ENCODE measurements around the gene PHC1. TPM values are rescaled to one million over a fixed set of nuclear protein-coding genes. Genes with fewer than 3 reads are reported as not detected.
"Not testable (repeated sequence)": the region's sequence is repeated elsewhere in the genome, so short reads cannot be mapped to it uniquely, and the experiment has no call there.

PHC1 gene
- total RNA-seq, 2 experiments from 2014 or later: 14.6 to 17.7 TPM

DNA sequence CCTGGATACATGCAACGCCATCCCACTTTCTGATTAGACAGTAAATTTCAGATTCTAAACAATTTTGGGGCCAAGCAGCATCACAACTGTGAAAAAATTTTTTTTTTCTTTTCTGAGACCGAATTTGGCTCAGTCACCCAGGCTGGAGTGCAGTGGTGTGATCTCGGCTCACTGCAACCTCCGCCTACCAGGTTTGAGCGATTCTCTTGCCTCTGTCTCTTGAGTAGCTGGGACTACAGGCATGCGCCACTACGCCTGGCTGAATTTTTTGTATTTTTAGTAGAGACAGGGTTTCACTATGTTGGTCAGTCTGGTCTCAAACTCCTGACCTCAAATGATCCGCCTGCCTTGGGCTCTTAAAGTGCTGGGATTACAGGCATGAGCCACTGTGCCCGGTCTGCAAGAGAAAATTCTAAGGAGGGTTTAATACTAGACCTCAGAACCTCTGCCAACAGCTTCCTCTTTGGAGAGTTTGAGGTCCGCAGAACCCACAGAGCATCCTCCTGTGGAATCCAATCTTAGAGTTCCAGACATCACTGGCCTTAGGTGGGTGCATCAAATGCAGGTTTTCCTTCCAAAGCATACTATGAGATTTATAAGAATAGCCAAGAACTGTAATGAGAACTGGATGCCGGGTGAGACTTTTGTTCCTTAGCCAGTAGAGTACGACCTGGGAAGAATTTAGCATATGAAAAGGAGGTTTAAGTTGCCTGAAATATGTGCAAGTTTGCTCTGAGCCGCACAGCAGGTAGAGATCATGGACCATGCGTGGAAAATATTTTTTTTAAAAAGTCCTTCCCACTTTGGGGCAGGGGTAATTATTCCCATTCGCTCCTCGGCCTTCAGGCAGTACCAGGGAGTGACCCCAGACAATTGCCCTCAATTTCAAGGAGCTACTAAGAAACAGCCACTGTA, 7.8 kb upstream of the PHC1 start:
- ChIA-PET POLR2A (no interaction called here), CTCF (no interaction called here)

DNA sequence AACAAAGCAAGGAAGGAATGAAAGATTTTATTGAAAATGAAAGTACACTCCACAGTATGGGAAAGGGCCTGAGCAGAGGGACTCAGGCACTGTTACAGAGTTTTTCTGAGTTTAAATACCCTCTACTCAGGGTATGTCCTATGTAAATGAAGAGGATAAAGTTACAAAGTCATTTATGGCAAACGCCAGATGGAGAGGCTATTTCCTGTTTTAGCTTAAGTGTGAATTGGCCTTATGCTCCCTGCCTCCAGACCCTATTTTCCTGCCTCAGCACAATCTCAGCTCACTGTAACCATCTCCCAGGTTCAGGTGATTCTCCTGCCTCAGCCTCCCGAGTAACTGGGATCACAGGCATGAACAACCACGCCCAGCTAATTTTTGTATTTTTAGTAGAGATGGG, 6.8 kb upstream of the PHC1 start:
- ChIA-PET POLR2A (no interaction called here), CTCF (no interaction called here)

DNA sequence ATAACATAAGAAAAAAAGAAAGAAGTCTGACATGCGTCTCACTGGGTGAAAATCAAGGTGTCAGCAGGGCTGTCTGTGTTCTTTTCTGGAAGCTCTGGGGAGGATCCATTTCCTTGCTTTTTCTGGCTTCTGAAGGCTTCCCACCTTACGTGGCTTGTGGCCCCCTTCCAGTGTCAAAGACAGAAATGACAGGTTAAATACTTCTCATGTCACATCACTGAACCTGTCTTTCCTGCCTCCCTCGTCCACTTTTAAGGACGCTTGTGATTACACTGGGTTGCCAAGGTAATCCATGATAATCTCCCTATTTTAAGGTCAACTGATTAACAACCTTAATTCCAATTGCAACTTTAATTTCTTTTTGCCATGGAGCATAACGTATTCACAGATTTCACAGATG, 4.6 kb upstream of the PHC1 start:
- ChIA-PET POLR2A (no interaction called here), CTCF (interaction anchor here (0.7 to 0.8 kb wide), 2 partner anchors 10 to 253 kb away, joined by 3 read pairs; no protein-coding TSS in a partner anchor)

DNA sequence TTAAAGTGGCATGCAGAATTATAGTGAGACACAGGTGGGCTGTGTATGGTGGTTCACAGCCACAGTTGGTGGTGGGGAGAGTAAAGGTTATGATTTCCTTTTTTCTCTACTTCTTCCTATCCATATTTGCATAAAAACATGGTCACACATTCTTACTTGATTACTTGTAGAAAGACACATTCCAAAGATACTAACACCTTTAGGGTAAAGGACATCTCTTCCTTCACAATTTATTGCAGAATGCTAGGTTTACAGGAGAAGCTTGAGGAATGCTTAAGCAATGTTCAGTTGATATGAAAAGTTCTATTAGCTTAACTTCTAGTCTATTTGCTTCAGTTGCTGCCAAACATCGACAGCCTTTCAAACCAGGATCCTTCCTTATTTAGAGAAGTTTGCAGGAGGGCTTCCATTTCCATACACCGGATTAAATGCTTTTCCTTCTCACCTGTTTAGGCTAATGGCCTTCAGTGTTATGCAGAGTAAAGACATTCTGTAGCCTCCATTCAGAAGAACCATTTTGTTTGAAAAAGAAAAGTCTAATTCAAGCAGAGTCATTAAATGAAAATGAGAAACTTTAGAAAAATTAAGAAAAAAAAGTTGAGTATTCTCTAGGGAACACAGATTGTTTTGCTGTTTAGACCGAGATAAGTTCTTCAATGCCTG, 2.6 kb upstream of the PHC1 start:
- POLR2A ChIA-PET: no interaction called here
- CTCF ChIA-PET: no interaction called here

DNA sequence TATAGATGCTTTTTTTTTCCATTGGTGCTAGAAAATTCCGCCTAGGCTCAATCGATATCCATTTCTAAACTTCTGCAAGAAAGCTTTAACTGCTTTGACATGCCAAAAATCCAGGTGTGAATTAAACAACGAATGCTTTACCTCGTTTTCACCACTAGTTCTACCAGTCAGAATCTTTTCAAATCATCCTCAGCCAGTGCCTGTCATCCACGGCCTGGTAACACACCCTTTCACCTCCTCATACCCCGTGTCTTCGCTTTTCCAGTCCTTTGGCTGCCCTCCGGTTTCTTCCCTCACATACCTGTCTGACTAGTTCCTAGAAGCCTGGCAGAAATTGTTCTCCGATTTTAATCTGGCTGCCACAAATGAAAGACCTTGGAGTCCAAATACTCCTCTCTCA, 1.4 kb upstream of the PHC1 start:
- ChIA-PET CTCF (interaction anchor here (1.4 kb wide), 1 partner anchor 126 kb away, joined by 3 read pairs; no protein-coding TSS in a partner anchor), POLR2A (no interaction called here)

DNA sequence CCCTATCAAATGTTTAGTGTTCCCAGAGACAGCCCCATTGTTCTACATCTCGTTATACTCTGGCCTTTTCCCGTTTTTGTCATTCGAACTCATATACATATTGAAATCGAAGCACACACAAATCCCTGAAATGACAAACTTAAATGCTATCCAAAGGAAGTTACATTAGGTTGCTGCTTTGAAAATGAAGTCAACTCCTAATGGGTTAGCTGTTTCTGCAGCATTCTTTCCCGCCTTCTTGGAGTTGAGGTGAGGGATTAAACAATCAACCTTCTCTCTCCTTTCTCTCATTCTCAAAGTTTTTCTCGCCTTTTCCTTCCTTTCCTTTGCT, 642 bp upstream of the PHC1 start:
- POLR2A ChIA-PET: no interaction called here
- CTCF ChIA-PET: interaction anchor here (1.4 kb wide), 1 partner anchor 125 kb away, joined by 3 read pairs; no protein-coding TSS in a partner anchor

DNA sequence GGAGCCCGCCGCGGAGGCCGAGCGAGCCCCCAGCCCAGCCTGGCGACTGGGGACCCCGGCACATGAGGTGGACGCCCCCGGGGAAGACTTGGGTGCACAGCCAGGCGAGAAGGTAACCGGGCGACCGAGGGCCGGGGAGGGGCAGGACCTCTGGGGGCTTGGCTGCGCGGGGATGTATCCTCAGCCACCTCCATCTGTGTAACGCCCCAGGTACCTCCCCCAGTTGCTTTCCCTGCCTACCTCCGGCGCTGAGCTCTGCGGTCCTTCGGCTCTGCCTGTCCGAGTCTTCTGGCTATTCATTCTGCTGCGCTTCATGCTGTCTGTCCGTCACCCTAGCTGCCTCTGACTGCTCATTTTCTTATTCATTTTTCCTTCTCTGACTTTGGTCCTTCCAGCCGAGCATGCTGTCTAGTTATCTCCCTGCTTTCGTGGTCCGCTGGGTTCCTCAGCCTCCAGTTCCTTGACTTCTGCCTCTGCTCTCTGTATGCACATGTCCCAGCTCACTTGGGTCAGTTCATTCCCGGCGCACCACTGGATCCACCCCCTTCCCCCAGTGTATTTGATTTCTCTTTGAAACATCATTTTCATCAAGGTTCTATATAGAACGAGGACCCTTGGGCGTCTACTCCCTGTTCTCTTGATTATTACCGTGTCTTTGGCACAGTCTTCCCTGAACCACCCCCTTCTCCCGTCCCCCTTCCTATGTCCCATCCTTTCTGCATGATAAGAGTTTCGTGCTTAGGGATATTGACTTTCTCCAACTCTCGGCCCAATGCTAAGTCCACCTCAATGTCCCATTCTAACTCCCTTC, 612 bp downstream of the PHC1 start:
- POLR2A ChIA-PET: interaction anchor here (0.5 to 1.0 kb wide), 2 partner anchors 35 to 77 kb away, joined by 4 to 5 read pairs; partner anchors contain the start of gene M6PR
- CTCF ChIA-PET: interaction anchor here (0.8 to 1.0 kb wide), 2 partner anchors 77 to 258 kb away, joined by 3 read pairs; no protein-coding TSS in a partner anchor

DNA sequence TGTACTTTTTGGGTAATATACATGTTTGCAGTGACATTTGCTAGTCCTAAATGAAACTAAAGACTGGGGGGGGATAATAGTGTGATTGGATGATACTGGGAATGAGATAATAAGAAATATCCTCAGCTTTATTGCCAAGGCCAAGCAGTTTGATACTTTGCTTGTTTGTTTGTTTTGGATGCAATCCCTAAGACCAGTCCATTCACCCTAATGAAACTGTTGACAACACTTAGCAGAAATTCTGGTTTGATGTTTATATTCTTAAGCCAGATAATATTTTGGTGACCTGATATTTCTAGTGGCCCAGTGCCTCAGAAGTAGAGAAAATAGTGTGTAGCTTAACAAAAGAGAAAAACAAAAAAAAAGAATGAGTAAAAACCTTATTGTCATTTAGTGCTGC, 1.8 kb downstream of the PHC1 start:
- CTCF ChIA-PET: interaction anchor here (0.8 kb wide), 1 partner anchor 372 kb away, joined by 3 read pairs; no protein-coding TSS in a partner anchor
- POLR2A ChIA-PET: no interaction called here

DNA sequence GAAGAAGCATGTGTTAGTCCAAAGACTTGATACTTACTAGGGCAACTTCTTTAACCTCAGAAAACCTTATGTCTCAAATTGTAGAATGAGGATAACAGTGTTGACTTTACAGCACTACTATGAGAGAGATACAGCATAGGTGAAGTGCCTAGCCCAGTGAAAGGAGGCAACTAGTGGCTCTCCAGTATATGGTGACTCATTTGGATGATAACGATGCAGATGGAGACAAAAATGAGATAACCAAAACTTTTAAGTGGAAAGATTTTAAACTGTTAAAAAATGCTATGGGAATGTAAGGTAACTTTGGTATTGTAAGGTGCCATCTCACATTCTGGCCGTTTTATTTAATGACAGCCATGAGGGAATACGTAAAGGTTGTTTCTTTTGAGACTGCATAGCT, 2.7 kb downstream of the PHC1 start:
- ChIA-PET CTCF (no interaction called here), POLR2A (no interaction called here)

DNA sequence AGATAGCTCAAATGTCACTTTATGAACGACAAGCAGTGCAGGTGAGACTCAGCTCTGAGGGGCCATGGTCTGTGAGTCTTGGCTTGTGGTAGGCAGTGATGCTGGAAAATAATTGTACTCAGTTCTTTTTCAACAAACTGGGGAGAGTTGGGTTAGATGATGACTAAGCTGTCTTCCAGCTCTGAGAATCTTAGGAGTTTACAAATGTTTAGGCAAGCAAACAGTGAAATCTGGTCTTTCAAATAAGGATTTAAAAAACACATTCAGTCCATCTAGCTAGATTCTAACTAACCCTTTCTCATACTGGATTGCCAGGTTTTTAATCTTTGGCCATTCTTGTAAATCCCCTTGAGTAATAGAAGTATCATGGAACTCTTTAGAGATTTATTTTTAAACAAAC, 3.4 kb downstream of the PHC1 start:
- ChIA-PET CTCF (no interaction called here), POLR2A (no interaction called here)

DNA sequence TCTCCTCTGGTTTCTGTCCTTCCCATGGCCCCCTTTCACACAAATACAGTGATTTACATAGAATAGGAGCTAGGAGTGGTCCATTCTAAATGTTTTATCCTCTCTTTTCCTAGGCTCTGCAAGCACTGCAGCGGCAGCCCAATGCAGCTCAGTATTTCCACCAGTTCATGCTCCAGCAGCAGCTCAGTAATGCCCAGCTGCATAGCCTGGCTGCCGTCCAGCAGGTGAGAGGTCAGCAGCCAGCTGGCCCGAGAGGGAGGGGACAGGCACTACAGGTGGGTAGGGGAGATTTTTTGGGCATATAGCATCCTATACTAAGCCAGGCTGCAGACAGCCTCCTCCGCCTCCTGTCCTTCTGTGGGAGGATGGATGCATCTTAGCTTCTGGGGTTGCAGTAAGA, 5.3 kb downstream of the PHC1 start:
- POLR2A ChIA-PET: not testable (repeated sequence)
- CTCF ChIA-PET: interaction anchor here (0.6 to 1.5 kb wide), 2 partner anchors 10 to 30 kb away, joined by 3 to 4 read pairs; no protein-coding TSS in a partner anchor

DNA sequence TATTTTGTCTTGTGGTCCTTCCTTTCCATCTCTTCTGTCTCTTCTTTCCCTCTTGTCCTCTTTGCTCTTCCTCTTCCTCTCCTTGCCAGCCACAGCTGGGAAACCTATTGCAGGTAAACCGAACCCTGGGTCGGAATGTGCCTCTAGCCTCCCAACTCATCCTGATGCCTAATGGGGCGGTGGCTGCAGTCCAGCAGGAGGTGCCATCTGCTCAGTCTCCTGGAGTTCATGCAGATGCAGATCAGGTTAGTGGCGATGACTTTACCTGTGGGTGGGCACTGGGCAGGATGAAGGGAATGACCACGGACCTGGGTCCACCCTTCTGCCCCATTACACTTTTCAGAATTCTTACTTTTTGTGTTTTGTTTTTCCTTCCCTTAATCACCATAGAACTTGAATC, 8.2 kb downstream of the PHC1 start:
- CTCF ChIA-PET: no interaction called here

DNA sequence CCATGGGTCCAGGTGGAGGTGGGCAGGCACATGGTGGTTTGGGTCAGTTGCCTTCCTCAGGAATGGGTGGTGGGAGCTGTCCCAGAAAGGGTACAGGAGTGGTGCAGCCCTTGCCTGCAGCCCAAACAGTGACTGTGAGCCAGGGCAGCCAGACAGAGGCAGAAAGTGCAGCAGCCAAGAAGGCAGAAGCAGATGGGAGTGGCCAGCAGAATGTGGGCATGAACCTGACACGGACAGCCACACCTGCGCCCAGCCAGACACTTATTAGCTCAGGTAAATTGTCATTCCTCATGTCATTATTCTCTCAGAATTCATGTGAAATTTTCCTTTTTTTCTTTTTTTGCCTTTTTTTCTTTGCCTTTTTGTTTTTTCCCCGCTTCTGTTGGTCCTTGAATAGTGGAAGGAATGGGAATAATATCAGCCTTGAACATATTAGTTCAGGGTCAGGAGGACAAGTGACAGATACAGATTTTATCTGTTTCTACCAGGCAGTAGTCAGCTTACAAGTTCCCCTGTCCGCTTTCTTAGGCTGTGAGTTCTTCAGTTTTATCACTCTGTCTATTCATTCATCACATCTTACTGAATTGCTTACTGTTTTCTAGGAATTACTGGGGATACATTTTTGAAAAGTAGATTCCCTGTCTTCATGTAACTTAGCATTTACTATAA, 16.5 kb downstream of the PHC1 start:
- POLR2A ChIA-PET, CTCF ChIA-PET: not testable (repeated sequence)

More for the DNA sequence above, 8.2 kb downstream of the PHC1 start:
- POLR2A ChIA-PET: no interaction called here

DNA sequence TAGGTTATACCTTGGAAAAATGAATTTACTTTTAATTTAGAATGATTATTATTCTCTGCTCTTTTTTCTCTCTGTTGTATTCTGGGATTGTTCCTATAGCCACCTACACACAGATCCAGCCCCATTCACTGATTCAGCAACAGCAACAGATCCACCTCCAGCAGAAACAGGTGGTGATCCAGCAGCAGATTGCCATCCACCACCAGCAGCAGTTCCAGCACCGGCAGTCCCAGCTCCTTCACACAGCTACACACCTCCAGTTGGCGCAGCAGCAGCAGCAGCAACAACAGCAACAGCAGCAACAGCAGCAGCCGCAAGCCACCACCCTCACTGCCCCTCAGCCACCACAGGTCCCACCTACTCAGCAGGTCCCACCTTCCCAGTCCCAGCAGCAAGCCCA, 18.2 kb downstream of the PHC1 start:
- POLR2A ChIA-PET, CTCF ChIA-PET: not testable (repeated sequence)

DNA sequence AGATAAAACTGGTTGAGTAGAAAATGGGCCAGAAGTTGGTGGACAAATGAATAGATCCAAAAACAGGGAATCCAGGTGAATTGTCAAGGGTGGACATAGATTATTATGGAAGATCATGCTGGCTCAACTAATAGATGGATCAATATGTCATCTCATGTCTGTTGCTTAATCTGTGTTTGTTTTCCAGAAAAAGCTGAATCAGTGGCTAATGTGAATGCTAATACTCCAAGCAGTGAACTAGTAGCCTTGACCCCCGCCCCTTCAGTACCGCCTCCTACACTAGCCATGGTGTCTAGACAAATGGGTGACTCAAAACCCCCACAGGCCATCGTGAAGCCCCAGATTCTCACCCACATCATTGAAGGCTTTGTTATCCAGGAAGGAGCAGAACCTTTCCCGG, 19.8 kb downstream of the PHC1 start:
- CTCF ChIA-PET, POLR2A ChIA-PET: not testable (repeated sequence)

DNA sequence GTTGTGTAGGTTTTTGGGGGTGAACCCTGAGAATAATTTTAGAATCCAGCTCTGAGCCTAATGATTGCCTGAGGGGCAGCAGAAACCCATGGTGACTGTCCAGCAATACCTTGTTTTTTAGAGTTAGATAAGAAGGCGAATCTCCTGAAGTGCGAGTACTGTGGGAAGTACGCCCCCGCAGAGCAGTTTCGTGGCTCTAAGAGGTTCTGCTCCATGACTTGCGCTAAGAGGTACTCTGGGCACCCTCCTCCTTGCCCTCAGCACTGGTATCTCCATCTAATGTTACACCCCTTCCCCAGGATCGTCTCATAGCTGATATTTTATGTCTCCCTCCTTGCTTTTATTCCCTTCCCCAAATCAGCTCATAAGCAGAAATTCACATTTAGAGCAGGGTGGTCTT, 22.4 kb downstream of the PHC1 start:
- ChIA-PET CTCF (no interaction called here), POLR2A (no interaction called here)

DNA sequence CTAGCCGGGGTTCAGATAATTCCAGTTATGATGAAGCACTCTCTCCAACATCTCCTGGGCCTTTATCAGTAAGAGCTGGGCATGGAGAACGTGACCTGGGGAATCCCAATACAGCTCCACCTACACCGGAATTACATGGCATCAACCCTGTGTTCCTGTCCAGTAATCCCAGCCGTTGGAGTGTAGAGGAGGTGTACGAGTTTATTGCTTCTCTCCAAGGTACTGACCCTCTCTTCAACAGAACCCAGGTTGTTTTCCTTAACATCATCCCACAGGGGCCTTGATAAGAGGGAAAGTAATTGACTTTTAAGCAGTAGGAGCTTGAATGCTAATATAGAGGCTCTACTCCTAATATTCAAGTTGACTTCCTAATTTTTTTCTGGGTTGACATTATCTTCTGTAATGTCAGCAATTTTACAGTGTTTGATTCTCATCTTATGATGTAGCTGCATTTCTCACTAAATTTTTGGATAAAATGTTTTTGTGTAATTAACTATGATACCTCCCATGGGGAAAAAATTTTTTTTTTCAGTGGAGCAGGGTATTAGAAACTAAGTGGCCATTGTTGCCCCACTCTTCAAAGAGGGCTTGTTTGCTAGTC, 23.6 kb downstream of the PHC1 start:
- POLR2A ChIA-PET: not testable (repeated sequence)

DNA sequence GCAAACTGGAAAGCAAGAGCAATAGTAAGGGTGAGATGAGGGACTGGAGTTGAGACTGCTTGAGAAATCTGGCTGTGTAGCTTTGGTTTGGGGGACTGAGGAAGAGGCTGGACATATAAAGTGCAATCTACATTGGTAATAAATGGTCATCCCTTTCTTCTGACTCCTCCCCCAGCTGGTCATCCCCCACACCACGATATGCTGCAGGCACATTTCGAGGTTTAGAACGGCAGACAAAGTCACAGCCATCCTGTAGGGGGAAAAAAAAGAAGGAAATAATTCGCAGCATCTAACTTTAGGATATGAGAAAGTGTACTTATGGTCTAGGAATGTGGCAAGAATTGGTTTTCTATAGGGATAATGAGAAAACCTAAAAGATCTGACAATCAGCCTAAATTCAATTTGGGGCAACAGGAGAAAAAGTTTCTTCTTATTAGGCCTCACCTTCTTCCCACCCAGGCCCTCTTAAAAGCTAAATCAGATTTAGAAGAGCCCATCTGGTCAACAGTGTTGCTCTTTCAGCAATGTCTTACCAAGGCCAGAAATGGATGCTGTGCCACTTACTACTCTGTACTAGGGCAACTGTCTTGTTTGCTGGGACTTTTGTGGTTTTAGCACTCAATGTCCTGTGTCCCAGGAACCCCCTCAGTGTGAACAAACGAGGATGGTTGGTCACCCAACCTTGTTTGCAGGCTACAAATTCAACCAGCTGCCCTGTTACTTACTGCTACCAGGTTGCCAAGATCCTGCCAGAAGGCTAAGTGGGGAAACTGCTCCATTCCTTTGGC, 27.6 kb downstream of the PHC1 start:
- POLR2A ChIA-PET: no interaction called here
- CTCF ChIA-PET: no interaction called here

More for the DNA sequence above, 23.6 kb downstream of the PHC1 start:
- CTCF ChIA-PET: not testable (repeated sequence)

Data from activated CD8-positive, alpha-beta memory T cell treated with anti-CD3 and anti-CD28 coated beads for 36 hours (primary cell).